ENCODE results near the gene TCF23. TPM values are rescaled to one million over a fixed set of nuclear protein-coding genes. Genes with fewer than 3 reads are reported as not detected.

The TCF23 gene
- total RNA-seq, 1 donor from 2014 or later: 0.08 TPM

GRCh38 chr2:27179344-27180000 lies 30.7 kb downstream of the TCF23 start:
- no peak for DNase-seq
- intact Hi-C loops (cut with micrococcal nuclease): no loop called here
- H3K4me1 ChIP-seq: peaks cover 8% of the 10 kb centered on the region
- H3K27ac ChIP-seq (replicated peaks): no peak overlapping the region
- H3K36me3 ChIP-seq: no peaks in the 10 kb centered on the region
- TF ChIP-seq CTCF (IDR thresholded peaks at IDR 0.05; ENCODE audit: borderline replicate concordance): no peak
- H3K4me3 ChIP-seq: no peak overlapping the region
- no peaks in the 10 kb centered on the region for H3K9me3 ChIP-seq (replicated peaks)
- H3K27me3 ChIP-seq (ENCODE audit: low read depth): peaks cover 45% of the 10 kb centered on the region

DNA sequence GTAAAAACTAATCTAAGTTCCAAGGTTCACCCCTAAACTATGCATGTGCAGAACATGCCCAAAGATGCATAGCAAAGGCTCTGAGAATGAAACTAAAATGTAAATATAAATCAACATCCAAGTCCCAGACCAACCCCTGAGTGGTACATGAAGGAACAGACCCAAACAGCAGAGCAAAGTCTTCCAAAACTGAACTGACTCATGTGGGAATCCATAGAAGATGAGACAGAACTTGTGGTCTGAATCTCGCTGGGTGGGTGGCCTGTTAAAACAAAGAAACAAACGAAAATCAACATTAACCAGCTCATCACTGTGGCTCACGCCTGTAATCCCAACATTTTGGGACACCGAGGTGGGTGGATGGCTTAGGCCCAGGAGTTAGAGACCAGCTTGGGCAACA lies 33.5 kb downstream of the TCF23 start:
- H3K4me3 ChIP-seq: no peak overlapping the region
- H3K9me3 ChIP-seq (replicated peaks): no peaks in the 10 kb centered on the region
- no peak for DNase-seq
- peaks cover 35% of the 10 kb centered on the region for H3K27me3 ChIP-seq (ENCODE audit: low read depth)
- H3K4me1 ChIP-seq: peaks cover 26% of the 10 kb centered on the region
- no peaks in the 10 kb centered on the region for H3K36me3 ChIP-seq
- intact Hi-C loops (cut with micrococcal nuclease): no loop called here
- no peak for TF ChIP-seq CTCF (IDR thresholded peaks at IDR 0.05; ENCODE audit: borderline replicate concordance)
- no peak overlapping the region for H3K27ac ChIP-seq (replicated peaks)

DNA sequence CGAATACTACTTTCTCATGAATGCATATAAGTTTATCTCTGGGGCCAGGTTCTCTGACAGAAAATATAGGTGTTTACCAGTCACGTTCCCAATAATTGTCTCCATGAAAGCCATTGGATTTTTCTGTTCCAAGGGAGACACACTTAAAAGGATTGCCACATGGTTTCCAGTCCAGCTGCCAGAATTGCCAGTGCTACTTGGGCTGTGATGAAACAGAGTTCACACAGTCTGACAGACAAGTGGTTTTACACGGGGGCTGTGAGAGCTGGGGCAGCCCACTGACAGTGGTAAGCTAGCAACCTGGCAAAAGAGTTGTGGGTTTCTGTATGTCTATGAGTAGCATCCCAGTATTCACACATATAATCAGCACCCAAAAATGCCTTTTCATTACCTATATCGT lies 35.3 kb downstream of the TCF23 start:
- H3K27ac ChIP-seq (replicated peaks): no peak overlapping the region
- intact Hi-C loops (cut with micrococcal nuclease): no loop called here
- DNase-seq: no peak

GRCh38 chr2:27185331-27186026 lies 36.7 kb downstream of the TCF23 start:
- intact Hi-C loops (cut with micrococcal nuclease): no loop called here
- Histone ChIP-seq H3K9me3 (replicated peaks) (no peaks in the 10 kb centered on the region), H3K27me3 (ENCODE audit: low read depth) (peaks cover 17% of the 10 kb centered on the region), H3K27ac (replicated peaks) (peak overlapping the region; percentile 77), H3K36me3 (no peaks in the 10 kb centered on the region), H3K4me3 (no peak overlapping the region), H3K4me1 (peaks cover 26% of the 10 kb centered on the region)
- TF ChIP-seq CTCF (IDR thresholded peaks at IDR 0.05; ENCODE audit: borderline replicate concordance): no peak
- DNase-seq: no peak

More for the DNA sequence above, 35.3 kb downstream of the TCF23 start:
- TF ChIP-seq CTCF (IDR thresholded peaks at IDR 0.05; ENCODE audit: borderline replicate concordance): no peak
- Histone ChIP-seq H3K36me3 (no peaks in the 10 kb centered on the region), H3K9me3 (replicated peaks) (no peaks in the 10 kb centered on the region), H3K27me3 (ENCODE audit: low read depth) (peaks cover 30% of the 10 kb centered on the region), H3K4me3 (no peak overlapping the region), H3K4me1 (peaks cover 26% of the 10 kb centered on the region)

DNA sequence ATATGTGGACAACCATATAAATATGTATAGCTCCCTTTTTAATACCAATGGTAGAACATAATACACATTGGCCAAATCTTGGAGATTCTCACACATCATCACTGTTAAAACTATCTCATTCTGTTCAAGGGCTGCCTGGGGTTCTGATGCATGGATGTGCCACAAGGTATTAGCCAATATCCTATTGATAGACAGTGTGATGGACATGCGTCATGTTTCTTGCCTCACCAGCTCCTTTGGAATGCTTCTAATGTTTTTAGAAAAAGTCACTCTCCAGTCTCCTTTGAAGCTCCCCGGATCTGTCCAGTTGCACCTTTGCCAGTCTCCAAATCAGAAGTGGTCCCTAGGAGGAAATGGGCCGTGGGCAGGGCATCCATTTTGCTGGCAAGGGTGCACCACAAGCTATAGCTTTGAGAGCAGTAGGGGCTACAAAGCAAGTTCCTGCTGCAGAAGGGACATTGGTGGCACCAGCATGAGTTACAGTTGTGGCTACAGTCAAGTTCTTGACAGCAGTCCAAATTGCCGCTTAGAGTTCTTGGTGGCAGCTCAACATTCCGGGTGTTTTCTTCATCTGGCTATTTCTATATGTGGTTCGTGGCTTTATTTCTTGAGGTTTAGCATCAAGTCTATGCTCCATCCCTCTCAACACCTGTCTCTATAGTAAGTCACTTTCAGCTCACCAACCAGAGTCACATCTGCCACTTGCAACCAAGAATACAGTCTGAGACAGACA lies 38.0 kb downstream of the TCF23 start:
- Histone ChIP-seq H3K4me1 (peaks cover 26% of the 10 kb centered on the region), H3K36me3 (no peaks in the 10 kb centered on the region), H3K9me3 (replicated peaks) (no peaks in the 10 kb centered on the region), H3K4me3 (no peak overlapping the region), H3K27me3 (ENCODE audit: low read depth) (peaks cover 17% of the 10 kb centered on the region), H3K27ac (replicated peaks) (no peak overlapping the region)
- intact Hi-C loops (cut with micrococcal nuclease): no loop called here
- TF ChIP-seq CTCF (IDR thresholded peaks at IDR 0.05; ENCODE audit: borderline replicate concordance): no peak
- no peak for DNase-seq

Measured in left ventricle myocardium inferior (tissue), 1 donor.